Measurements from ENCODE around the gene MYBPHL.

DNA sequence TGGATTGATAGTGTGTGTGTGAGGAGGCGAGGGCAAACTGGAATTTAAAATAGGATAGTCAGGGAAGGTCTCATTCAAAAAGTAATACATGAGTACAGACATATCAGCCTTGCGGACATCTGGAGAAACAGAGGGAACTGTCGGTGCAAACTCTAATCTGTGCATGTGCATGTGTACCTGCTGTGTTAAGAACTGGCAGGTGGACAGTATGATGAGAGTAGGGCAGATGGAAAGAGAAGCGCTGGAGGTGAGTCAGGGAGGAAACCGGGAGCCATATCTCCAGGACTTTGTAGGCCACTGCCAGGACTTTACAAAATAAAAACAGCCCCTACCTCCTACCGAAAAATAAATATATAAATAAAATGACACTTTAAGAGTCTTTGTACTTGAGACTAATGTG lies 31.3 kb upstream of the MYBPHL start:
- TF ChIP-seq CTCF (IDR thresholded peaks at IDR 0.05), result no peak
- TF ChIP-seq POLR2A (IDR thresholded peaks at IDR 0.05), result no peak

All from uterus (tissue), 2 donors.